ENCODE measurements around the gene FIBIN.

FIBIN gene

GRCh38 chr11:27013781-27014361 lies 20.0 kb downstream of the FIBIN start:
- H3K27ac ChIP-seq, result no peak overlapping the region
- DNase-seq (ENCODE audit: low read depth, low spot score), result peak; percentile 67

DNA sequence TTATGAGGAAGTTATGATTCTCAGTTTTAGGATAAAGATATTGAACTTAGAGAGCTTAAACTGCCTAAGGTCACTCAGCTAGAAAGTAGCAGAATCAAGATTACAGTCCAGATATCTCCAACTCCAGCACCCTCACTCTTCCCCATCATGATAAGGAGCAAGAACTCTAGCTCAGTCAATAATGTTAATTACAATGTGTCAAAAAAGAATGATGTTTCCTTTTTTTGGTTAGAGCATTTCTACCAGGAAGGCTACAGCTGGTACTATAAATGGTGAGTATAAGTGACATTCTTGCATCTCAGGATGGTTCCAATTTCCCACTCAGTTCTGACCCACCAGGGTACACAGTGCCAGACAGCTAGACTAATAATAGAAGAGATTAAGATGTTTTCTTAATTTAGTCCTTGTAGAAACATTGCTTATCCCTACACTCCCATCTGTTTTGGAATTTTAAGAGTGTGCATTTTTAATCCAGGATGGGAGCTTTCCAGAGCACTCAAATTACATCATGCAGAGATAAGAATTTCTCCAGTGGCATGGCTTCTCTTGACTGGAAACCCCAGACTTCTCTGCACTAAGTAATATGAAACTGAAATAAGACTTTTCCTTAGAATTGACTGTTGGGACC lies 25.1 kb downstream of the FIBIN start:
- H3K27ac ChIP-seq, result no peak overlapping the region
- no peak for DNase-seq (ENCODE audit: low read depth, low spot score)

GRCh38 chr11:27020751-27021150 lies 26.8 kb downstream of the FIBIN start:
- no peak for DNase-seq (ENCODE audit: low read depth, low spot score)
- no peak overlapping the region for H3K27ac ChIP-seq

GRCh38 chr11:27022659-27023251 lies 28.8 kb downstream of the FIBIN start:
- H3K27ac ChIP-seq, result no peak overlapping the region
- DNase-seq (ENCODE audit: low read depth, low spot score), result no peak

GRCh38 chr11:27024865-27025264 lies 31.0 kb downstream of the FIBIN start:
- H3K27ac ChIP-seq, result no peak overlapping the region
- no peak for DNase-seq (ENCODE audit: low read depth, low spot score)

DNA sequence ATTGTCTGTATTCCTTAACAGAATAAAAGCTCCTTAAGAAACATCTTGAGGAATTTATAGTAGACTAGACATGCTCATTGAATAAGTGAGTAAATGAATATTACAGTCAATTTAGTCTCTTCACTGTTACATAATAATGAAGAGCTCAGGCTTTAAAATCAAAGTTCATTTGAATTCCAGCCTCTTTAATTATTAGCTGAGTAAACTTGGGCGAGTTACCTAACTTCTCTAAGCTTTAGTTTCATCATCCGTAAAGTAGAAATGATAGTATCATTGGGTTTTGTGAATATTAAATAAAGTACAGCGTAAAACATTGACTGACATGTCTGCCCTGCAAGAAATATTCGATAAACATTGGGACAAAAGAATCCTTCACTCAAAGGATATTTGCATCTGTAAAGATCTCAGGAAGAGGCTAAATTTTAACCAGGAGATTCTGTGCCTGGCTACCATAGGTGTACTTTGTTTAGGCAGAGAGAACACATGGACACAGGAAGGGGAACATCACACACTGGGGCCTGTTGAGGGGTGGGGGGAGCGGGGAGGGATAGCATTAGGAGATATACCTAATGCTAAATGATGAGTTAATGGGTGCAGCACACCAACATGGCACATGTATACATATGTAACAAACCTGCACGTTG lies 31.5 kb downstream of the FIBIN start:
- DNase-seq (ENCODE audit: low read depth, low spot score), result no peak

DNA sequence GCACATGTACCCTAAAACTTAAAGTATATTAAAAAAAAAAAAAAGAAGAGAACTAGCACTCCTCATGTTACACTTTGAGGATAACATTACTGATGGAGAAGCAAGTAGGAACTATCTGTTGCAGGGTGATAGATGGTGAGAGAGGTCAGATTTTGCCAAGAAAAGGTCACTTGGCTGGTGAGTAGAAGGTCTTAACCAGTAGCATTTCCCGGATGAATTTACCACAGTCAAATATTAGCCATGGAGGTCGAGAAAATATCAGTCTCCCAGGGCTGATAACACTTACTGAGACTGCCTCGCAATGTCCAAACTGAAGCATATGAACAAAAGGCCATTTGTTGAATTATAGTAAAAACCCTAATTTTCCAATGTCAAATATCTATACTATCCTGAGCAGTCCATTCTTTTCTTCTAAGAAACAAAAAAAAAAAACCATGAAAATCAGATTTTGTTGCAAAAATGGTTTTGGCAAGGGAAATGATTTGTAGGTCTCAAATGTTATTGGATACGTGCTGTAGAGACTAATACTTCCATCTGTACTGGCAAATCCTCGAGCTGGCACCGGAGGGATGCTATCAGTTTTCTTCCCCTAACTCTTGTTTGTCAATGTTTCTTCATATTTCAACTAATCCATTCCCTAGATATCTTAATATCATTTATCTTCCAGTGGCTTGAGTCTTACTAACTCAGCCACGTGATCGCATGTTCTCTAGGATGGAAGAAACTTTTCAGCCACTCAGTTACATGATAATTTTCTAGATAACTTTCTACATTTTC lies 32.2 kb downstream of the FIBIN start:
- DNase-seq (ENCODE audit: low read depth, low spot score), result no peak
- H3K27ac ChIP-seq, result no peak overlapping the region

More for the DNA sequence above, 31.5 kb downstream of the FIBIN start:
- no peak overlapping the region for H3K27ac ChIP-seq

DNA sequence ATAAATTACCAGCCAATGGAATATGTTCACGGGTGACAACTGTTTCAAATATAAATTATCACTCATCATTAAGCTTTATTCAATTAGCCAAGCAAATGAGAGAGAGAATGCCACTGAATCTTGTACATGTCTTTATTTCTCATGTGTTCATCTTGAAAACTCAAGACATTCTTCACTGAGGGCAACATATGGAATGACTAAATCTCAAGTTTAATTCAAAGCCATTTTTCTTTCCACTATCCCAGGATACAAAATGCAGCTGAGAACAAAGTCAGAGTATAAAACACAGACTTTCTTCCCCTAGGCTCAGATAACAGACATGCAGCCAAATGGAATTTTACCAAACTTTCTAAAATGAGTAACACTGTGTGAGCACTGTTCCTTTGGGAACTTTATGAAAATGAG lies 34.7 kb downstream of the FIBIN start:
- H3K27ac ChIP-seq, result no peak overlapping the region
- no peak for DNase-seq (ENCODE audit: low read depth, low spot score)

- no peak overlapping the region for H3K27ac ChIP-seq
- DNase-seq (ENCODE audit: low read depth, low spot score), result no peak
Observed at GRCh38 chr11:27029966-27030365, 36.1 kb downstream of the FIBIN start.

DNA sequence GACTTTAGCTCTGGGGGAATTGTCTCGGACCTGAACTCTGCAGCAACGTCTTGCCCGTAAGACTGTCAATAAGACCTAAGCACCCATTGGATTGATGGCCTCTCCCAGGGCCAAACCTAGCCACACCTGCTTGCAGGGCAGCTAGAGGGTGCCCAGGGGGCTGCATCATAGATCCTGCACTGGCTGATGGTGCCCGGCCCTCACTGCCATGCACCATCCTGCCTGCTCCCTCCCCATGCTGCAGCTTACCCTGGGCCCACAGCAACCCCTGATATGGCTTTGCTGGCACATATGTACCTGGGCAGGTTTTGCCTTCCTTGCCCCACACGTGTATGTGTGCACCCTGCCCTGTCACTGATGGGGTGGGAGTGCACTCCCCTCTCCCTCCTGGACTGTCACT lies 37.8 kb downstream of the FIBIN start:
- DNase-seq (ENCODE audit: low read depth, low spot score), result no peak
- H3K27ac ChIP-seq, result no peak overlapping the region

- H3K27ac ChIP-seq, result peak overlapping the region; percentile 66
- DNase-seq (ENCODE audit: low read depth, low spot score), result peak; percentile 24
Observed at GRCh38 chr11:27039873-27040272, 46.0 kb downstream of the FIBIN start.

GRCh38 chr11:27040302-27041115 lies 46.6 kb downstream of the FIBIN start, which contains the start of gene BBOX1:
TSS of gene BBOX1 (plus strand) at chr11:27040815. CDS start at chr11:27055431, 14,616 bp downstream.
- H3K27ac ChIP-seq, result peak within 1 kb of the TSS; percentile 66
- peak; percentile 88 for DNase-seq (ENCODE audit: low read depth, low spot score)

- peak overlapping the region; percentile 66 for H3K27ac ChIP-seq
- DNase-seq (ENCODE audit: low read depth, low spot score), result no peak
Observed at GRCh38 chr11:27041141-27041899, 47.4 kb downstream of the FIBIN start.
